GM23338 (cell line): ENCODE data around the gene SYNE2. TPM values are rescaled to one million over a fixed set of nuclear protein-coding genes. Genes with fewer than 3 reads are reported as not detected.
A peak's percentile ranks its signal among the peaks of the same experiment; 100 is the strongest.

ENCODE experiments used
- ATAC-seq: fragments of 200-7000 bp; cut with Tn5 transposase; 3 replicates; pipeline ENCODE4 v1.9.1; 2020
- DNase-seq: peaks from one replicate; pipeline ENCODE4 v3.0.0-alpha.2; 2015; ENCODE audit warnings: low spot score
- H2AFZ ChIP-seq: fragments of 200-600 bp; sonication (generic); 2 replicates; pipeline ENCODE4 v1.8.0; 2016; ENCODE audit warnings: antibody characterized with exemption, mild to moderate bottlenecking, moderate library complexity
- H3F3A ChIP-seq: fragments of 200-600 bp; sonication (generic); replicated peaks from 2 replicates; pipeline ENCODE4 v1.8.0; 2017; ENCODE audit warnings: antibody characterized with exemption, mixed run types, low read depth
- H3K27ac ChIP-seq: fragments of 200-600 bp; sonication (generic); 2 replicates; pipeline ENCODE4 v1.6.1; 2016; ENCODE audit warnings: low read depth
- H3K27me3 ChIP-seq: fragments of 200-600 bp; sonication (generic); 2 replicates; pipeline ENCODE4 v1.8.0; 2016; ENCODE audit warnings: mild to moderate bottlenecking, mixed run types, moderate library complexity; ENCODE audit not compliant: insufficient read depth
- H3K36me3 ChIP-seq: fragments of 200-600 bp; sonication (generic); 2 replicates; pipeline ENCODE4 v1.8.0; 2016; ENCODE audit warnings: mild to moderate bottlenecking; ENCODE audit not compliant: insufficient read depth
- H3K4me1 ChIP-seq: fragments of 200-600 bp; sonication (generic); 2 replicates; pipeline ENCODE4 v1.8.0; 2016; ENCODE audit warnings: mild to moderate bottlenecking, moderate library complexity; ENCODE audit not compliant: insufficient read depth
- H3K4me2 ChIP-seq: fragments of 200-600 bp; sonication (generic); 2 replicates; pipeline ENCODE4 v1.7.1; 2017; ENCODE audit warnings: mixed run types
- H3K4me3 ChIP-seq: fragments of 200-600 bp; sonication (generic); 2 replicates; pipeline ENCODE4 v1.6.1; 2016; ENCODE audit warnings: mixed run types
- H3K79me2 ChIP-seq: fragments of 200-600 bp; sonication (generic); replicated peaks from 2 replicates; pipeline ENCODE4 v1.8.0; 2017; ENCODE audit warnings: mild to moderate bottlenecking; ENCODE audit not compliant: insufficient read depth
- H3K9me2 ChIP-seq: fragments of 200-600 bp; sonication (generic); 2 replicates; pipeline ENCODE4 v1.8.0; 2017; ENCODE audit not compliant: insufficient read depth
- H4K20me1 ChIP-seq: fragments of 200-600 bp; sonication (generic); replicated peaks from 2 replicates; pipeline ENCODE4 v1.8.0; 2017; ENCODE audit warnings: mild to moderate bottlenecking; ENCODE audit not compliant: insufficient read depth
- H3K27ac Mint-ChIP-seq: 2 replicates; pipeline ENCODE4 v1.8.0; 2020; ENCODE audit warnings: inconsistent platforms, mild to moderate bottlenecking, moderate library complexity, mixed read lengths
- H3K27me3 Mint-ChIP-seq: 3 replicates; pipeline ENCODE4 v1.8.0; 2022; ENCODE audit warnings: low read depth, mild to moderate bottlenecking, moderate library complexity, mixed read lengths, inconsistent platforms; ENCODE audit not compliant: insufficient read depth, poor library complexity
- H3K36me3 Mint-ChIP-seq: 3 replicates; pipeline ENCODE4 v1.8.0; 2021; ENCODE audit warnings: low read depth, mild to moderate bottlenecking, inconsistent platforms, moderate library complexity, mixed read lengths
- H3K4me1 Mint-ChIP-seq: 3 replicates; pipeline ENCODE4 v1.8.0; 2020; ENCODE audit warnings: mild to moderate bottlenecking, inconsistent platforms, mixed read lengths
- H3K4me3 Mint-ChIP-seq: 3 replicates; pipeline ENCODE4 v1.8.0; 2021; ENCODE audit warnings: moderate library complexity, mild to moderate bottlenecking, inconsistent platforms, mixed read lengths
- H3K9me3 Mint-ChIP-seq: 3 replicates; pipeline ENCODE4 v1.8.0; 2020; ENCODE audit warnings: moderate library complexity, mild to moderate bottlenecking, inconsistent platforms, mixed read lengths
- CREB1 ChIP-seq: fragments of 250-450 bp; sonication (Bioruptor Pico); IDR thresholded peaks from 2 replicates; pipeline ENCODE4 v1.5.0; 2020; ENCODE audit warnings: low read depth, mild to moderate bottlenecking, moderate library complexity
- EZH2 ChIP-seq: fragments of 200-600 bp; sonication (generic); IDR thresholded peaks from one replicate; pipeline ENCODE4 v1.8.0; 2017; ENCODE audit warnings: antibody characterized with exemption, mild to moderate bottlenecking, low read depth; ENCODE audit not compliant: unreplicated experiment
- JUNB ChIP-seq: IDR thresholded peaks from one replicate; pipeline ENCODE4 v1.6.1; 2016; ENCODE audit warnings: antibody characterized with exemption; ENCODE audit not compliant: unreplicated experiment
- NANOG ChIP-seq: IDR thresholded peaks from 2 replicates; pipeline ENCODE4 v1.6.1; 2016; ENCODE audit warnings: antibody characterized with exemption, borderline replicate concordance
- STAT1 ChIP-seq: IDR thresholded peaks from one replicate; pipeline ENCODE4 v1.6.1; 2016; ENCODE audit warnings: antibody characterized with exemption; ENCODE audit not compliant: unreplicated experiment
- ZNF114 ChIP-seq: fragments of 250-450 bp; sonication (Bioruptor Pico); IDR thresholded peaks from 2 replicates; pipeline ENCODE4 v1.5.0; 2020; ENCODE audit warnings: mild to moderate bottlenecking, moderate library complexity
- ZNF331 ChIP-seq: fragments of 250-450 bp; sonication (Bioruptor Pico); IDR thresholded peaks from 2 replicates; pipeline ENCODE4 v1.5.0; 2020; ENCODE audit warnings: low read depth, mild to moderate bottlenecking, moderate library complexity
- polyA plus RNA-seq: library from polyadenylated mRNA; unstranded; fragments of >200 nt; fragmentation: Nextera tagmentation; extraction: Ambion mirVana; gene quantifications from 2 replicates; pipeline ENCODE4 v1.2.1, GENCODE V29; 2016
- total RNA-seq: library from RNA; depleted of rRNA; stranded (reverse); fragments of >200 nt; shearing (Covaris generic); gene quantifications from 2 replicates; pipeline ENCODE4 v1.2.3, GENCODE V29; 2014
- TF ChIP-seq, protein P1 (sequence below): IDR thresholded peaks from one replicate; pipeline ENCODE4 v1.6.1; 2018; ENCODE audit warnings: antibody characterized with exemption; ENCODE audit not compliant: unreplicated experiment
- TF ChIP-seq, protein P2 (sequence below), 2 experiments: fragments of 200-600 bp in 1 of 2; sonication (generic) in 1 of 2; conservative IDR thresholded peaks; 2 replicates each; pipeline versions ENCODE4 v1.5.1 to v1.6.1; 2016 to 2017; ENCODE audit warnings: antibody characterized with exemption in 2 of 2, low read depth in 2 of 2, mild to moderate bottlenecking in 2 of 2, moderate library complexity in 1 of 2
- TF ChIP-seq, protein P3 (sequence below): fragments of 250-450 bp; sonication (Bioruptor Pico); IDR thresholded peaks from 2 replicates; pipeline ENCODE4 v1.5.0; 2020; ENCODE audit warnings: mild to moderate bottlenecking, moderate library complexity

Gene SYNE2
- total and polyA plus RNA-seq, 2 experiments from 2014 or later = 34.3 to 86.5 TPM

DNA sequence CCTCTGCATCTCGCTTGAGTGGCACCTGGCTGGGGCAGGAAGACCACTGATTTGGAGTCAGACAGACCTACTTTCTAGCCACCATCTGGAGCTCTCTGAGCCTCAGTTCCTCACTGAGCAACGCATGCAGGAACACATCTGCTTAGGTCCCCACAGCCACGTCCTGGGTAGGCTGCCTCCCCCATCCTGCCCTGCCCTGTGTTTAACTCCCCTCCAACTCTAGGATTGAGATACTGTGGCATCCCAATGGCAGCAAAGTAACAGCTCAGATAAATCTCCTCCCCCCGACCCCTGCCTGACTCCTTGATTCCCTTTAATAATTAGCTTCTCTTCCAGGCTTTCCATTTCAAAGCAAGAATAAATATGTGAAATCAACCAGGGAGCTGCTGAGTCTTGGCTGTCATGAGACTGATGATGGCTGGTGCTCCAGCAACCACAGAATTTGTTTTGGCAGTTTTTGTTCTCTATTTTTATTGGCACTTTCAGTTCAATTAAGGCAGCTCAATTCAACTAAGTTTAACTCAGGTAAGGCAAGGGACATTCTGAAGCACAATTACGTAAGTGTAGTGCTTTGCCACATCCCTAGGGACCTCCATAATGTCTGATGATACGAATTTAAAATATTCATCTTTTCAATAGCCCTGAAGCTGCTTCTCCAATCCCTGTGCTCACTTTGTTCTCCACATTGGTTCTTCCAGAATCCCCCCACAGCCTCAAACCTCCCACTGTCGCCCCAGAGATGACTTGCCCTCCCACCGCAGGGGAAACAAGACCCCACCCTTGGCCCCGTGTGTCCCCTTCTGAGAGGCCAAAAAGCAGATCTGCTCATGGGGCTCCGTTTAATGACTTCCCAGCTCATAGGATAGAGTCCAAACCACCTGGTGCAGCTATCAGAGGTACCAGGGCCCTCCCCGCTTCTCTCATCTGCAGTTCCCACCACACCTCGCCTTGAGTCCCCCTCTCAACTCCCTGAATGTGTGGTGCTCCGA lies 383.1 kb downstream of the SYNE2 start (continued):
- TF ChIP-seq, protein P1, sequence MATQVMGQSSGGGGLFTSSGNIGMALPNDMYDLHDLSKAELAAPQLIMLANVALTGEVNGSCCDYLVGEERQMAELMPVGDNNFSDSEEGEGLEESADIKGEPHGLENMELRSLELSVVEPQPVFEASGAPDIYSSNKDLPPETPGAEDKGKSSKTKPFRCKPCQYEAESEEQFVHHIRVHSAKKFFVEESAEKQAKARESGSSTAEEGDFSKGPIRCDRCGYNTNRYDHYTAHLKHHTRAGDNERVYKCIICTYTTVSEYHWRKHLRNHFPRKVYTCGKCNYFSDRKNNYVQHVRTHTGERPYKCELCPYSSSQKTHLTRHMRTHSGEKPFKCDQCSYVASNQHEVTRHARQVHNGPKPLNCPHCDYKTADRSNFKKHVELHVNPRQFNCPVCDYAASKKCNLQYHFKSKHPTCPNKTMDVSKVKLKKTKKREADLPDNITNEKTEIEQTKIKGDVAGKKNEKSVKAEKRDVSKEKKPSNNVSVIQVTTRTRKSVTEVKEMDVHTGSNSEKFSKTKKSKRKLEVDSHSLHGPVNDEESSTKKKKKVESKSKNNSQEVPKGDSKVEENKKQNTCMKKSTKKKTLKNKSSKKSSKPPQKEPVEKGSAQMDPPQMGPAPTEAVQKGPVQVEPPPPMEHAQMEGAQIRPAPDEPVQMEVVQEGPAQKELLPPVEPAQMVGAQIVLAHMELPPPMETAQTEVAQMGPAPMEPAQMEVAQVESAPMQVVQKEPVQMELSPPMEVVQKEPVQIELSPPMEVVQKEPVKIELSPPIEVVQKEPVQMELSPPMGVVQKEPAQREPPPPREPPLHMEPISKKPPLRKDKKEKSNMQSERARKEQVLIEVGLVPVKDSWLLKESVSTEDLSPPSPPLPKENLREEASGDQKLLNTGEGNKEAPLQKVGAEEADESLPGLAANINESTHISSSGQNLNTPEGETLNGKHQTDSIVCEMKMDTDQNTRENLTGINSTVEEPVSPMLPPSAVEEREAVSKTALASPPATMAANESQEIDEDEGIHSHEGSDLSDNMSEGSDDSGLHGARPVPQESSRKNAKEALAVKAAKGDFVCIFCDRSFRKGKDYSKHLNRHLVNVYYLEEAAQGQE = no peak
- TF ChIP-seq, protein P2, sequence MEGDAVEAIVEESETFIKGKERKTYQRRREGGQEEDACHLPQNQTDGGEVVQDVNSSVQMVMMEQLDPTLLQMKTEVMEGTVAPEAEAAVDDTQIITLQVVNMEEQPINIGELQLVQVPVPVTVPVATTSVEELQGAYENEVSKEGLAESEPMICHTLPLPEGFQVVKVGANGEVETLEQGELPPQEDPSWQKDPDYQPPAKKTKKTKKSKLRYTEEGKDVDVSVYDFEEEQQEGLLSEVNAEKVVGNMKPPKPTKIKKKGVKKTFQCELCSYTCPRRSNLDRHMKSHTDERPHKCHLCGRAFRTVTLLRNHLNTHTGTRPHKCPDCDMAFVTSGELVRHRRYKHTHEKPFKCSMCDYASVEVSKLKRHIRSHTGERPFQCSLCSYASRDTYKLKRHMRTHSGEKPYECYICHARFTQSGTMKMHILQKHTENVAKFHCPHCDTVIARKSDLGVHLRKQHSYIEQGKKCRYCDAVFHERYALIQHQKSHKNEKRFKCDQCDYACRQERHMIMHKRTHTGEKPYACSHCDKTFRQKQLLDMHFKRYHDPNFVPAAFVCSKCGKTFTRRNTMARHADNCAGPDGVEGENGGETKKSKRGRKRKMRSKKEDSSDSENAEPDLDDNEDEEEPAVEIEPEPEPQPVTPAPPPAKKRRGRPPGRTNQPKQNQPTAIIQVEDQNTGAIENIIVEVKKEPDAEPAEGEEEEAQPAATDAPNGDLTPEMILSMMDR (conservative IDR thresholded peaks at IDR 0.05; ENCODE audit: low read depth in 2 of 2) = no peak
- TF ChIP-seq ZNF331 (CRISPR knock-in tag) (no peak), CREB1 (no peak), STAT1 (no peak), EZH2 (no peak), JUNB (no peak), NANOG (no peak), ZNF114 (CRISPR knock-in tag) (no peak)

DNA sequence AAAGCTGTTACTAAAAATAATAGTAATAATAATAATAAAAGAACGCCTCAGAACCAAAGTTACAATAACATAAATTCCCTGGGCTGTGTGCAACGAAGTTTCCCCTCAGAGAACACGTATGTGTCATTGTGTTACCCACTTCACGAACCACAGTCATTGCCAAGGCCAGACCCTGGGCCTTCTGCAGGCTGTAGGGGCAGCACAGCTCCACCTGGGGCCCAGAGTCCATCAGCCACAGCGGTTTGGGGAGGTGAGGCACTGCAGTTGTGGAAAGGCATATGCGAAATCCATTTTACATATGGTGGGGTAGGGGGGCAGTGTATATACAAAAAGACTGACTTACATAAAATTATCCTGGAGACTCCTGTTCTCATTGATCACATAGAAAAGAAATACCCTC lies 385.2 kb downstream of the SYNE2 start:
- no peaks in the 10 kb centered on the region for H3K36me3 ChIP-seq
- no peaks in the 10 kb centered on the region for H3K79me2 ChIP-seq
- H3K9me2 ChIP-seq = no peaks in the 10 kb centered on the region
- no peaks in the 10 kb centered on the region for H3K4me1 ChIP-seq
- Mint-ChIP-seq H3K4me3 (no peak overlapping the region), H3K36me3 (no peaks in the 10 kb centered on the region), H3K9me3 (no peaks in the 10 kb centered on the region), H3K4me1 (no peaks in the 10 kb centered on the region), H3K27me3 (peaks cover 14% of the 10 kb centered on the region), H3K27ac (no peak overlapping the region)
- H3K27me3 ChIP-seq = no peaks in the 10 kb centered on the region
- DNase-seq (peak; percentile 52), ATAC-seq (peak; percentile 87)
- H3K4me2 ChIP-seq = no peak overlapping the region
- H3K27ac ChIP-seq = no peak overlapping the region
- no peak overlapping the region for H2AFZ ChIP-seq
- TF ChIP-seq, protein P2 (conservative IDR thresholded peaks at IDR 0.05; ENCODE audit: low read depth in 2 of 2) = peak; percentile 28 to 67; a peak in 3 of 4 replicates
- TF ChIP-seq, protein P3, sequence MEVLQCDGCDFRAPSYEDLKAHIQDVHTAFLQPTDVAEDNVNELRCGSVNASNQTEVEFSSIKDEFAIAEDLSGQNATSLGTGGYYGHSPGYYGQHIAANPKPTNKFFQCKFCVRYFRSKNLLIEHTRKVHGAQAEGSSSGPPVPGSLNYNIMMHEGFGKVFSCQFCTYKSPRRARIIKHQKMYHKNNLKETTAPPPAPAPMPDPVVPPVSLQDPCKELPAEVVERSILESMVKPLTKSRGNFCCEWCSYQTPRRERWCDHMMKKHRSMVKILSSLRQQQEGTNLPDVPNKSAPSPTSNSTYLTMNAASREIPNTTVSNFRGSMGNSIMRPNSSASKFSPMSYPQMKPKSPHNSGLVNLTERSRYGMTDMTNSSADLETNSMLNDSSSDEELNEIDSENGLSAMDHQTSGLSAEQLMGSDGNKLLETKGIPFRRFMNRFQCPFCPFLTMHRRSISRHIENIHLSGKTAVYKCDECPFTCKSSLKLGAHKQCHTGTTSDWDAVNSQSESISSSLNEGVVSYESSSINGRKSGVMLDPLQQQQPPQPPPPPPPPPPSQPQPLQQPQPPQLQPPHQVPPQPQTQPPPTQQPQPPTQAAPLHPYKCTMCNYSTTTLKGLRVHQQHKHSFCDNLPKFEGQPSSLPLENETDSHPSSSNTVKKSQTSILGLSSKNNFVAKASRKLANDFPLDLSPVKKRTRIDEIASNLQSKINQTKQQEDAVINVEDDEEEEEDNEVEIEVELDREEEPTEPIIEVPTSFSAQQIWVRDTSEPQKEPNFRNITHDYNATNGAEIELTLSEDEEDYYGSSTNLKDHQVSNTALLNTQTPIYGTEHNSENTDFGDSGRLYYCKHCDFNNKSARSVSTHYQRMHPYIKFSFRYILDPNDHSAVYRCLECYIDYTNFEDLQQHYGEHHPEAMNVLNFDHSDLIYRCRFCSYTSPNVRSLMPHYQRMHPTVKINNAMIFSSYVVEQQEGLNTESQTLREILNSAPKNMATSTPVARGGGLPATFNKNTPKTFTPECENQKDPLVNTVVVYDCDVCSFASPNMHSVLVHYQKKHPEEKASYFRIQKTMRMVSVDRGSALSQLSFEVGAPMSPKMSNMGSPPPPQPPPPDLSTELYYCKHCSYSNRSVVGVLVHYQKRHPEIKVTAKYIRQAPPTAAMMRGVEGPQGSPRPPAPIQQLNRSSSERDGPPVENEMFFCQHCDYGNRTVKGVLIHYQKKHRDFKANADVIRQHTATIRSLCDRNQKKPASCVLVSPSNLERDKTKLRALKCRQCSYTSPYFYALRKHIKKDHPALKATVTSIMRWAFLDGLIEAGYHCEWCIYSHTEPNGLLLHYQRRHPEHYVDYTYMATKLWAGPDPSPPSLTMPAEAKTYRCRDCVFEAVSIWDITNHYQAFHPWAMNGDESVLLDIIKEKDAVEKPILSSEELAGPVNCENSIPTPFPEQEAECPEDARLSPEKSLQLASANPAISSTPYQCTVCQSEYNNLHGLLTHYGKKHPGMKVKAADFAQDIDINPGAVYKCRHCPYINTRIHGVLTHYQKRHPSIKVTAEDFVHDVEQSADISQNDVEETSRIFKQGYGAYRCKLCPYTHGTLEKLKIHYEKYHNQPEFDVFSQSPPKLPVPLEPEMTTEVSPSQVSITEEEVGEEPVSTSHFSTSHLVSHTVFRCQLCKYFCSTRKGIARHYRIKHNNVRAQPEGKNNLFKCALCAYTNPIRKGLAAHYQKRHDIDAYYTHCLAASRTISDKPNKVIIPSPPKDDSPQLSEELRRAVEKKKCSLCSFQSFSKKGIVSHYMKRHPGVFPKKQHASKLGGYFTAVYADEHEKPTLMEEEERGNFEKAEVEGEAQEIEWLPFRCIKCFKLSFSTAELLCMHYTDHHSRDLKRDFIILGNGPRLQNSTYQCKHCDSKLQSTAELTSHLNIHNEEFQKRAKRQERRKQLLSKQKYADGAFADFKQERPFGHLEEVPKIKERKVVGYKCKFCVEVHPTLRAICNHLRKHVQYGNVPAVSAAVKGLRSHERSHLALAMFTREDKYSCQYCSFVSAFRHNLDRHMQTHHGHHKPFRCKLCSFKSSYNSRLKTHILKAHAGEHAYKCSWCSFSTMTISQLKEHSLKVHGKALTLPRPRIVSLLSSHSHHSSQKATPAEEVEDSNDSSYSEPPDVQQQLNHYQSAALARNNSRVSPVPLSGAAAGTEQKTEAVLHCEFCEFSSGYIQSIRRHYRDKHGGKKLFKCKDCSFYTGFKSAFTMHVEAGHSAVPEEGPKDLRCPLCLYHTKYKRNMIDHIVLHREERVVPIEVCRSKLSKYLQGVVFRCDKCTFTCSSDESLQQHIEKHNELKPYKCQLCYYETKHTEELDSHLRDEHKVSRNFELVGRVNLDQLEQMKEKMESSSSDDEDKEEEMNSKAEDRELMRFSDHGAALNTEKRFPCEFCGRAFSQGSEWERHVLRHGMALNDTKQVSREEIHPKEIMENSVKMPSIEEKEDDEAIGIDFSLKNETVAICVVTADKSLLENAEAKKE (CRISPR knock-in tag) = no peak
- H4K20me1 ChIP-seq = no peaks in the 10 kb centered on the region; the same call in 1 of the 2 replicates
- H3K4me3 ChIP-seq = no peak overlapping the region
- no peaks in the 10 kb centered on the region for H3F3A ChIP-seq
